NCI-H1105 (cell line): Measurements from ENCODE around the gene ASIC2.

Experiments used
- DNase-seq: peaks from one replicate; lab custom pipeline; 2025; lab: John Stamatoyannopoulos, UW

ASIC2 gene

GRCh38 chr17:33243732-33244131, 49.4 kb downstream of the ASIC2 start:
- DNase-seq, result no peak

GRCh38 chr17:33242375-33243124, 50.5 kb downstream of the ASIC2 start:
- no peak for DNase-seq

GRCh38 chr17:33241390-33241789, 51.7 kb downstream of the ASIC2 start:
- no peak for DNase-seq

- no peak for DNase-seq
Measured at GRCh38 chr17:33240362-33240761, 52.7 kb downstream of the ASIC2 start.

- DNase-seq, result no peak
Measured at GRCh38 chr17:33239702-33240101, 53.4 kb downstream of the ASIC2 start.

GRCh38 chr17:33234930-33235685, 58.0 kb downstream of the ASIC2 start:
- no peak for DNase-seq

GRCh38 chr17:33234233-33234632, 58.9 kb downstream of the ASIC2 start:
- no peak for DNase-seq

- no peak for DNase-seq
Measured at GRCh38 chr17:33233811-33234177, 59.3 kb downstream of the ASIC2 start.

GRCh38 chr17:33229499-33229898, 63.6 kb downstream of the ASIC2 start:
- DNase-seq, result no peak

- no peak for DNase-seq
Measured at GRCh38 chr17:33229028-33229427, 64.1 kb downstream of the ASIC2 start.

GRCh38 chr17:33228548-33228947, 64.5 kb downstream of the ASIC2 start:
- DNase-seq, result no peak

- no peak for DNase-seq
Measured at GRCh38 chr17:33227911-33228310, 65.2 kb downstream of the ASIC2 start.

- no peak for DNase-seq
Measured at GRCh38 chr17:33225994-33226393, 67.1 kb downstream of the ASIC2 start.

- no peak for DNase-seq
Measured at GRCh38 chr17:33225509-33225908, 67.6 kb downstream of the ASIC2 start.

GRCh38 chr17:33220036-33220435, 73.1 kb downstream of the ASIC2 start:
- DNase-seq, result no peak

GRCh38 chr17:33218698-33219601, 74.1 kb downstream of the ASIC2 start:
- DNase-seq, result no peak

GRCh38 chr17:33217891-33218290, 75.2 kb downstream of the ASIC2 start:
- no peak for DNase-seq

GRCh38 chr17:33214996-33215395, 78.1 kb downstream of the ASIC2 start:
- DNase-seq, result no peak

GRCh38 chr17:33210285-33210684, 82.8 kb downstream of the ASIC2 start:
- no peak for DNase-seq

- no peak for DNase-seq
Measured at GRCh38 chr17:33209671-33210070, 83.4 kb downstream of the ASIC2 start.

- DNase-seq, result no peak
Measured at GRCh38 chr17:33207231-33207630, 85.9 kb downstream of the ASIC2 start.

- no peak for DNase-seq
Measured at GRCh38 chr17:33205552-33205951, 87.5 kb downstream of the ASIC2 start.

GRCh38 chr17:33204701-33205100, 88.4 kb downstream of the ASIC2 start:
- no peak for DNase-seq
